ENCODE results near the gene TOMM40. TPM values are rescaled to one million over a fixed set of nuclear protein-coding genes. Genes with fewer than 3 reads are reported as not detected.

Gene TOMM40
- total RNA-seq, 2 experiments from 2014 or later: 80.9 to 89.7 TPM

- no peak for TF ChIP-seq EZH2phosphoT487 (IDR thresholded peaks at IDR 0.05; ENCODE audit: borderline replicate concordance, low read depth, low read length)
- TF ChIP-seq CTCF (conservative IDR thresholded peaks at IDR 0.05; ENCODE audit: low read length): no peak
- Histone ChIP-seq H3K4me1 (ENCODE audit: insufficient read depth, low read length, poor library complexity, severe bottlenecking) (peaks cover 24% of the 10 kb centered on the region), H3K4me3 (ENCODE audit: low read depth, low read length, poor library complexity, severe bottlenecking) (no peak overlapping the region), H3K4me2 (ENCODE audit: low read length) (no peak overlapping the region), H2AFZ (ENCODE audit: low read length) (no peak overlapping the region), H3K79me2 (ENCODE audit: insufficient read depth, low read depth, low read length) (no peaks in the 10 kb centered on the region), H3K9me2 (ENCODE audit: insufficient read depth, low read length) (no peaks in the 10 kb centered on the region), H3K9me3 (ENCODE audit: low read length) (no peaks in the 10 kb centered on the region), H3K27ac (ENCODE audit: low read depth, low read length, poor library complexity, severe bottlenecking) (no peak overlapping the region), H3K36me3 (ENCODE audit: insufficient read depth, low read length) (no peaks in the 10 kb centered on the region), H4K20me1 (ENCODE audit: insufficient read depth, low read length) (no peaks in the 10 kb centered on the region)
- ChIA-PET CTCF (ENCODE audit: unreplicated experiment) (no interaction called here), POLR2A (no interaction called here)
- intact Hi-C loops (cut with micrococcal nuclease; ENCODE audit: unreplicated experiment): no loop called here
- no TSS peak for BruUV-seq (replicated peaks)
- DNase-seq (ENCODE audit: low spot score): no peak
Measured at GRCh38 chr19:44939668-44940067, 48.6 kb downstream of the TOMM40 start.

GRCh38 chr19:44942067-44942571 is 51.1 kb downstream of the TOMM40 start, which contains the start of gene APOC4:
TSS of gene APOC4 (plus strand) at chr19:44942237. CDS start at chr19:44942278, 41 bp downstream.
- Histone ChIP-seq H3K27ac (ENCODE audit: low read depth, low read length, poor library complexity, severe bottlenecking) (no peak within 1 kb of the TSS), H3K4me1 (ENCODE audit: insufficient read depth, low read length, poor library complexity, severe bottlenecking) (peaks cover 24% of the 10 kb centered on the region), H3K4me3 (ENCODE audit: low read depth, low read length, poor library complexity, severe bottlenecking) (no peak within 1 kb of the TSS), H3K9me2 (ENCODE audit: insufficient read depth, low read length) (no peaks in the 10 kb centered on the region), H2AFZ (ENCODE audit: low read length) (no peak within 1 kb of the TSS), H3K36me3 (ENCODE audit: insufficient read depth, low read length) (no peaks in the 10 kb centered on the region), H3K9me3 (ENCODE audit: low read length) (no peaks in the 10 kb centered on the region), H3K4me2 (ENCODE audit: low read length) (no peak within 1 kb of the TSS), H4K20me1 (ENCODE audit: insufficient read depth, low read length) (no peaks in the 10 kb centered on the region), H3K79me2 (ENCODE audit: insufficient read depth, low read depth, low read length) (no peaks in the 10 kb centered on the region)
- ChIA-PET POLR2A (no interaction called here), CTCF (ENCODE audit: unreplicated experiment) (no interaction called here)
- no peak for DNase-seq (ENCODE audit: low spot score)
- TF ChIP-seq EZH2phosphoT487 (IDR thresholded peaks at IDR 0.05; ENCODE audit: borderline replicate concordance, low read depth, low read length): no peak
- intact Hi-C loops (cut with micrococcal nuclease; ENCODE audit: unreplicated experiment): no loop called here
- BruUV-seq (replicated peaks): no TSS peak

- peak; percentile 32; the same call in 1 of the 2 replicates for TF ChIP-seq CTCF (conservative IDR thresholded peaks at IDR 0.05; ENCODE audit: low read length)
- no peak for TF ChIP-seq EZH2phosphoT487 (IDR thresholded peaks at IDR 0.05; ENCODE audit: borderline replicate concordance, low read depth, low read length)
- Histone ChIP-seq H3K36me3 (ENCODE audit: insufficient read depth, low read length) (no peaks in the 10 kb centered on the region), H2AFZ (ENCODE audit: low read length) (peak overlapping the region; percentile 75), H3K4me3 (ENCODE audit: low read depth, low read length, poor library complexity, severe bottlenecking) (no peak overlapping the region), H3K9me2 (ENCODE audit: insufficient read depth, low read length) (no peaks in the 10 kb centered on the region), H4K20me1 (ENCODE audit: insufficient read depth, low read length) (no peaks in the 10 kb centered on the region), H3K9me3 (ENCODE audit: low read length) (no peaks in the 10 kb centered on the region), H3K27ac (ENCODE audit: low read depth, low read length, poor library complexity, severe bottlenecking) (no peak overlapping the region), H3K4me1 (ENCODE audit: insufficient read depth, low read length, poor library complexity, severe bottlenecking) (peaks cover 31% of the 10 kb centered on the region), H3K4me2 (ENCODE audit: low read length) (peak overlapping the region; percentile 44; the same call in 1 of the 2 replicates), H3K79me2 (ENCODE audit: insufficient read depth, low read depth, low read length) (no peaks in the 10 kb centered on the region)
- no TSS peak for BruUV-seq (replicated peaks)
- POLR2A ChIA-PET: no interaction called here
- CTCF ChIA-PET (ENCODE audit: unreplicated experiment): no interaction called here
- DNase-seq (ENCODE audit: low spot score): peak; percentile 75
- intact Hi-C loops (cut with micrococcal nuclease; ENCODE audit: unreplicated experiment): no loop called here
Measured at GRCh38 chr19:44943801-44944249, 52.8 kb downstream of the TOMM40 start.

Data from OCI-LY7 (cell line).